ENCODE measurements around the gene PTX4.
"Not testable (repeated sequence)": the region's sequence is repeated elsewhere in the genome, so short reads cannot be mapped to it uniquely, and the experiment has no call there.

The PTX4 gene

GRCh38 chr16:1478937-1479336 lies 9.8 kb downstream of the PTX4 start:
- not testable (repeated sequence) for DNase-seq

GRCh38 chr16:1477033-1477432 lies 11.7 kb downstream of the PTX4 start:
- DNase-seq, result no peak

GRCh38 chr16:1475552-1476114 lies 13.1 kb downstream of the PTX4 start:
- no peak for DNase-seq

GRCh38 chr16:1474796-1475551 lies 13.8 kb downstream of the PTX4 start, which contains the start of gene CLCN7:
Gene CLCN7 (minus strand): TSS chr16:1475028. CDS start chr16:1474974, 54 bp downstream.
- DNase-seq, result peak; percentile 68

GRCh38 chr16:1474082-1474795 lies 14.5 kb downstream of the PTX4 start:
- no peak for DNase-seq

- no peak for DNase-seq
These were observed 15.8 kb downstream of the PTX4 start for GRCh38 chr16:1472974-1473373.

- no peak for DNase-seq
These were observed 17.1 kb downstream of the PTX4 start for GRCh38 chr16:1471569-1472194.

GRCh38 chr16:1470481-1471251 lies 18.1 kb downstream of the PTX4 start:
- no peak for DNase-seq

- DNase-seq, result no peak
These were observed 19.0 kb downstream of the PTX4 start for GRCh38 chr16:1469693-1470201.

GRCh38 chr16:1469141-1469540 lies 19.6 kb downstream of the PTX4 start:
- not testable (repeated sequence) for DNase-seq

GRCh38 chr16:1468426-1468810 lies 20.3 kb downstream of the PTX4 start:
- DNase-seq, result no peak

GRCh38 chr16:1466968-1467521 lies 21.7 kb downstream of the PTX4 start:
- no peak for DNase-seq

- no peak for DNase-seq
These were observed 22.7 kb downstream of the PTX4 start for GRCh38 chr16:1466054-1466453.

GRCh38 chr16:1465567-1465915 lies 23.2 kb downstream of the PTX4 start:
- no peak for DNase-seq

- no peak for DNase-seq
These were observed 23.7 kb downstream of the PTX4 start for GRCh38 chr16:1464894-1465566.

- no peak for DNase-seq
These were observed 24.4 kb downstream of the PTX4 start for GRCh38 chr16:1464196-1464893.

GRCh38 chr16:1461146-1461545 lies 27.6 kb downstream of the PTX4 start:
- DNase-seq, result no peak

GRCh38 chr16:1460602-1461138 lies 28.1 kb downstream of the PTX4 start:
- DNase-seq, result no peak

- no peak for DNase-seq
These were observed 28.8 kb downstream of the PTX4 start for GRCh38 chr16:1459967-1460366.

- no peak for DNase-seq
These were observed 29.8 kb downstream of the PTX4 start for GRCh38 chr16:1458977-1459341.
